PC-9 (cell line): ENCODE data around the gene SIPA1L3. TPM values are rescaled to one million over a fixed set of nuclear protein-coding genes. Genes with fewer than 3 reads are reported as not detected.

Experiments
- BruUV-seq: library from RNA; stranded (reverse); fragments of 400-500 nt; replicated peaks from 2 replicates; lab custom pipeline; 2021; lab: Mats Ljungman, UMichigan
- CTCF ChIA-PET: fragments of 300-600 bp; sonication (Branson Sonifier 250); formaldehyde crosslinking; loops from one replicate; lab custom pipeline; 2022; ENCODE audit warnings: antibody characterized with exemption; lab: Charles Lee
- POLR2A ChIA-PET: fragments of 300-600 bp; sonication (Branson Sonifier 250); formaldehyde crosslinking; loops from one replicate; lab custom pipeline; 2022; ENCODE audit warnings: antibody characterized with exemption; ENCODE audit not compliant: unreplicated experiment; lab: Charles Lee
- DNase-seq, 2 experiments: peaks; one replicate each; pipeline versions ENCODE4 v3.0.0 to v3.0.0-alpha.2; 2015 to 2022; ENCODE audit warnings: mixed read lengths in 1 of 2
- H2AFZ ChIP-seq: fragments of 200-600 bp; sonication (generic); 2 replicates; pipeline ENCODE4 v1.8.1; 2017; ENCODE audit warnings: antibody characterized with exemption
- H3F3A ChIP-seq: fragments of 200-600 bp; sonication (generic); 2 replicates; pipeline ENCODE4 v1.8.1; 2017; ENCODE audit warnings: antibody characterized with exemption, mild to moderate bottlenecking, low read depth; ENCODE audit not compliant: insufficient read depth
- H3K27ac ChIP-seq: fragments of 200-600 bp; sonication (generic); 2 replicates; pipeline ENCODE4 v1.6.1; 2016; ENCODE audit warnings: mixed run types
- H3K27me3 ChIP-seq: fragments of 200-600 bp; sonication (generic); 2 replicates; pipeline ENCODE4 v1.6.1; 2016; ENCODE audit warnings: low read depth, mixed run types; ENCODE audit not compliant: insufficient read depth
- H3K36me3 ChIP-seq: fragments of 200-600 bp; sonication (generic); 2 replicates; pipeline ENCODE4 v1.6.1; 2016; ENCODE audit warnings: low read depth, mixed run types
- H3K4me1 ChIP-seq: fragments of 200-600 bp; sonication (generic); replicated peaks from 2 replicates; pipeline ENCODE4 v1.6.1; 2016; ENCODE audit warnings: mixed run types; ENCODE audit not compliant: insufficient read depth
- H3K4me2 ChIP-seq: fragments of 200-600 bp; sonication (generic); 2 replicates; pipeline ENCODE4 v1.6.1; 2017; ENCODE audit warnings: mixed run types
- H3K4me3 ChIP-seq: fragments of 200-600 bp; sonication (generic); 2 replicates; pipeline ENCODE4 v1.6.1; 2016; ENCODE audit warnings: mixed run types
- H3K79me2 ChIP-seq: fragments of 200-600 bp; sonication (generic); 2 replicates; pipeline ENCODE4 v1.6.1; 2017; ENCODE audit warnings: low read depth, mixed run types
- H3K9me2 ChIP-seq: fragments of 200-600 bp; sonication (generic); 2 replicates; pipeline ENCODE4 v1.8.1; 2017; ENCODE audit warnings: mild to moderate bottlenecking; ENCODE audit not compliant: insufficient read depth
- H3K9me3 ChIP-seq: fragments of 200-600 bp; sonication (generic); 2 replicates; pipeline ENCODE4 v1.8.1; 2016; ENCODE audit warnings: low read depth; ENCODE audit not compliant: insufficient read depth
- H4K20me1 ChIP-seq: fragments of 200-600 bp; sonication (generic); 2 replicates; pipeline ENCODE4 v1.8.1; 2017; ENCODE audit not compliant: insufficient read depth
- EZH2 ChIP-seq: fragments of 200-600 bp; sonication (generic); IDR thresholded peaks from 2 replicates; pipeline ENCODE4 v1.8.0; 2017; ENCODE audit warnings: antibody characterized with exemption, low read depth
- intact Hi-C: fragments of 100-400 bp; cut with micrococcal nuclease; formaldehyde crosslinking; loops from one replicate; pipeline ENCODE4 v1.10.0; 2022; ENCODE audit not compliant: unreplicated experiment
- total RNA-seq: library from RNA; stranded (reverse); gene quantifications from 2 replicates; pipeline ENCODE4 v1.2.3, GENCODE V29; 2021
- TF ChIP-seq, protein P1 (sequence below): fragments of 200-600 bp; sonication (generic); conservative IDR thresholded peaks from 2 replicates; pipeline ENCODE4 v1.6.1; 2017; ENCODE audit warnings: mixed run types, antibody characterized with exemption, mild to moderate bottlenecking, moderate library complexity

The SIPA1L3 gene
- total RNA-seq, 1 experiment from 2014 or later, result 55.2 TPM

DNA sequence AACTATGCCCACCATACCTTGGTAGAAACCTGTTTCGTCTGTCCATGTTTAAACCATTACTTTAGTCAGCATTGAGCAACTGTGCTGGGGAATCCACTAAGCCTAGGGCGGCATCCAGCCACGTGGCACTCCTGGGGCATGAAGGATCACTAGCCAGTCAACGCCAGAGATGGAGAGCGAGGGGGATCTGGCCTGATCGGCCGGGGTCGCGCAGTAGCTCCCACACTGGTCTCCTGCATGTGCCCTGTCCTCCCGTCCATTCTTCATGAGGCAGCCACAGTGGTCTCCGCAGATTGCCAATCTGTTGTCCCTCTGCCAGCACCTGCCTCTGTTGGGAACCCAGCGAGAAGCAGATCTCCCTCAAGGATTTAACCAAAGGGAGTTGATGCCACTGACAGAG, 207.6 kb downstream of the SIPA1L3 start:
- BruUV-seq, result no TSS peak
- Histone ChIP-seq H3K4me2 (no peak overlapping the region), H3K36me3 (no peaks in the 10 kb centered on the region; the same call in 1 of the 2 replicates), H3K9me3 (no peaks in the 10 kb centered on the region), H2AFZ (no peak overlapping the region), H3K27me3 (no peaks in the 10 kb centered on the region), H3K79me2 (no peaks in the 10 kb centered on the region), H3K4me3 (no peak overlapping the region), H3F3A (peaks cover 8% of the 10 kb centered on the region; the same call in 1 of the 2 replicates), H3K9me2 (no peaks in the 10 kb centered on the region), H4K20me1 (no peaks in the 10 kb centered on the region), H3K27ac (no peak overlapping the region), H3K4me1 (no peaks in the 10 kb centered on the region)
- no peak for TF ChIP-seq EZH2
- TF ChIP-seq, protein P1, sequence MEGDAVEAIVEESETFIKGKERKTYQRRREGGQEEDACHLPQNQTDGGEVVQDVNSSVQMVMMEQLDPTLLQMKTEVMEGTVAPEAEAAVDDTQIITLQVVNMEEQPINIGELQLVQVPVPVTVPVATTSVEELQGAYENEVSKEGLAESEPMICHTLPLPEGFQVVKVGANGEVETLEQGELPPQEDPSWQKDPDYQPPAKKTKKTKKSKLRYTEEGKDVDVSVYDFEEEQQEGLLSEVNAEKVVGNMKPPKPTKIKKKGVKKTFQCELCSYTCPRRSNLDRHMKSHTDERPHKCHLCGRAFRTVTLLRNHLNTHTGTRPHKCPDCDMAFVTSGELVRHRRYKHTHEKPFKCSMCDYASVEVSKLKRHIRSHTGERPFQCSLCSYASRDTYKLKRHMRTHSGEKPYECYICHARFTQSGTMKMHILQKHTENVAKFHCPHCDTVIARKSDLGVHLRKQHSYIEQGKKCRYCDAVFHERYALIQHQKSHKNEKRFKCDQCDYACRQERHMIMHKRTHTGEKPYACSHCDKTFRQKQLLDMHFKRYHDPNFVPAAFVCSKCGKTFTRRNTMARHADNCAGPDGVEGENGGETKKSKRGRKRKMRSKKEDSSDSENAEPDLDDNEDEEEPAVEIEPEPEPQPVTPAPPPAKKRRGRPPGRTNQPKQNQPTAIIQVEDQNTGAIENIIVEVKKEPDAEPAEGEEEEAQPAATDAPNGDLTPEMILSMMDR, result no peak
- intact Hi-C loops, result no loop called here
- CTCF ChIA-PET, result no interaction called here
- POLR2A ChIA-PET, result no interaction called here
- DNase-seq, result no peak

- DNase-seq, result no peak
- ChIA-PET POLR2A (no interaction called here), CTCF (no interaction called here)
- no peak overlapping the region for H3K4me3 ChIP-seq
- no TSS peak for BruUV-seq
- H3K27ac ChIP-seq, result no peak overlapping the region
- H2AFZ ChIP-seq, result no peak overlapping the region
- no peaks in the 10 kb centered on the region for H3K9me2 ChIP-seq
- H4K20me1 ChIP-seq, result no peaks in the 10 kb centered on the region
- TF ChIP-seq, protein P1, result no peak
- TF ChIP-seq EZH2, result no peak
- H3F3A ChIP-seq, result peaks cover 8% of the 10 kb centered on the region; the same call in 1 of the 2 replicates
- H3K36me3 ChIP-seq, result no peaks in the 10 kb centered on the region; the same call in 1 of the 2 replicates
- no peaks in the 10 kb centered on the region for H3K4me1 ChIP-seq
- intact Hi-C loops, result no loop called here
- no peak overlapping the region for H3K4me2 ChIP-seq
- no peaks in the 10 kb centered on the region for H3K9me3 ChIP-seq
- no peaks in the 10 kb centered on the region for H3K79me2 ChIP-seq
- no peaks in the 10 kb centered on the region for H3K27me3 ChIP-seq
Observed at GRCh38 chr19:38115271-38115802, 208.3 kb downstream of the SIPA1L3 start.

DNA sequence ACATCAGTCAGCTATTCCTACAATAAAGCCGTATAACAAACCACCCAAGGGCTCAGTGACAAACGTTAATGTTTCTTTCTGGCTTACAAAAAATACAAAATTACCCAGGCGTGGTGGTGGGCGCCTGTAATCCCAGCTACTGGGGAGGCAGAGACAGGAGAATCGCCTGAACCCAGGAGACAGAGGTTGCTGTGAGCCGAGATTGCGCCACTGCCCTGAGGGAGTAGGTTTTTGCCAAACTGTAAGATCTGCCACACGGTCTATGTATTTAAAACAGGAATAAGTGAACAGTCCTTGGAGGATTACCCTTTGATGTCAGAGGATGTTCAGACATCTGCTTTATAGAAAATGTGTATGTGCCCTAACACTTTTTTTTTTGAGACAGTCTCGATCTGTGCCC, 211.2 kb downstream of the SIPA1L3 start:
- Histone ChIP-seq H3K4me3 (no peak overlapping the region), H3K27me3 (no peaks in the 10 kb centered on the region), H2AFZ (no peak overlapping the region), H3F3A (no peaks in the 10 kb centered on the region), H3K4me2 (no peak overlapping the region), H4K20me1 (0 out of 2 replicates have a peak, but pooled peaks cover 2% of the 10 kb centered on the region), H3K79me2 (no peaks in the 10 kb centered on the region), H3K9me2 (no peaks in the 10 kb centered on the region), H3K36me3 (no peaks in the 10 kb centered on the region), H3K9me3 (no peaks in the 10 kb centered on the region), H3K27ac (no peak overlapping the region), H3K4me1 (no peaks in the 10 kb centered on the region)
- no TSS peak for BruUV-seq
- TF ChIP-seq, protein P1, result no peak
- no peak for TF ChIP-seq EZH2
- DNase-seq, result no peak
- CTCF ChIA-PET, result no interaction called here
- POLR2A ChIA-PET, result no interaction called here
- intact Hi-C loops, result no loop called here
